Type B pancreatic cell (in vitro differentiated cells): ENCODE data around the gene CASZ1. TPM values are rescaled to one million over a fixed set of nuclear protein-coding genes. Genes with fewer than 3 reads are reported as not detected.

ENCODE experiments used
- DNase-seq: peaks from one replicate; pipeline ENCODE4 v3.0.0; 2021; ENCODE audit warnings: mixed read lengths; ENCODE audit not compliant: unreplicated experiment; ENCODE audit errors: extremely low spot score
- H3K27ac Mint-ChIP-seq: 2 replicates; pipeline ENCODE4 v1.8.0; 2021; ENCODE audit warnings: mild to moderate bottlenecking, mixed read lengths
- H3K27me3 Mint-ChIP-seq: 2 replicates; pipeline ENCODE4 v1.8.0; 2021; ENCODE audit warnings: mixed read lengths
- H3K36me3 Mint-ChIP-seq: 2 replicates; pipeline ENCODE4 v1.8.0; 2021; ENCODE audit warnings: mixed read lengths
- H3K4me1 Mint-ChIP-seq: one replicate; pipeline ENCODE4 v1.8.0; 2021; ENCODE audit warnings: mixed read lengths; ENCODE audit not compliant: unreplicated experiment
- H3K4me3 Mint-ChIP-seq: 2 replicates; pipeline ENCODE4 v1.8.0; 2021; ENCODE audit warnings: mild to moderate bottlenecking, mixed read lengths
- H3K9me3 Mint-ChIP-seq: 2 replicates; pipeline ENCODE4 v1.8.0; 2021; ENCODE audit warnings: mixed read lengths
- total RNA-seq: library from RNA; stranded (reverse); gene quantifications from 2 replicates; pipeline ENCODE4 v1.2.1, GENCODE V29; 2021; ENCODE audit warnings: low replicate concordance
- TF ChIP-seq, protein P1 (sequence below): fragments of 200-600 bp; sonication (generic); conservative IDR thresholded peaks from 2 replicates; pipeline ENCODE4 v1.5.0; 2021; ENCODE audit warnings: antibody characterized with exemption, mild to moderate bottlenecking

CASZ1 gene
- total RNA-seq, 1 donor from 2014 or later, result 15.7 TPM

DNA sequence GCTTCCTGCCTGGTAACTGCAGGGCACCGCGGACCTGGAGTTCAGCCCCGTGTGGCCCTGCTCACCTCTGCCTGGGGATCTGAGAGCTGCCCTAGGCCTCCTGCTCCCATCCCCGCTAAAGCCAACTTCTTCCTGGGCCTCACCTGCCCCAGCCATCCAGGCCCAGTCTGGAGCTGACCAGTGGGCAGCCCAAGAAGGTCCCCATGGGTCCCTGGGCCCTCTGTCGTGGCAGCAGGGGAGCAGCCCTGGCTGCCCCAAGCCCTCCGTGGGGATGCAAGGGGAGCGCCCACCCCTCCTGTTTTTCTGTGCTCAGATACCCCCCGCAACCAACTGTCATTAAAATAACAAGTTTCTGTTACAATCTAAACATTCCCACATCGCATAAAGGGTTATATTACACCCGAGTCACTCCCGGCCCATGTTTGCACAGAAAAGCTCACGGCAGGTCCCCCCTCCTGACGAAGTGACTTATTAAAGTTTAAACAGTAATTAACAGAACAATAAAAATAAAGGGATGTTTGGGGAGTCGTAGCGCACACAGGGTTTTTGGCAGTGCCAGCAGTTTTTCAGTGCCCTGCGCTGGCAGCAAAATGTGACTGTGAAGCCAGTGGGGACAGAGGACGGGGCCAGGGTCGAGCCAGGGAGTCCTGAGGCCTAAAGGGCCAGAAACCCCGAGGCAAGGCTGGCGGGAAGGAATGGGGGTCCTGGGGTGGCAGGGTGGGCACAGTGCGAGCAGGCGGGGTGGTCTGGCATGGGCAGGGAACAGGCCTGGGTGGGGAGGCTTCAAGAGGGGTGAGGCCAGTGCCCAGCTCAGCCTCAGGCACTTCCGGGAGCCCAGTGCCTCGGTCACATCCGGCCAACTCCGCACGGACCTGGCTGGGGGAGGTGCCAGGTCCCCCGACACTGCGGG, 121.5 kb downstream of the CASZ1 start:
- H3K27ac Mint-ChIP-seq, result no peak overlapping the region
- H3K36me3 Mint-ChIP-seq, result no peaks in the 10 kb centered on the region
- H3K4me1 Mint-ChIP-seq, result peaks cover 55% of the 10 kb centered on the region
- H3K4me3 Mint-ChIP-seq, result no peak overlapping the region
- peaks cover 3% of the 10 kb centered on the region for H3K27me3 Mint-ChIP-seq
- DNase-seq, result no peak
- TF ChIP-seq, protein P1, sequence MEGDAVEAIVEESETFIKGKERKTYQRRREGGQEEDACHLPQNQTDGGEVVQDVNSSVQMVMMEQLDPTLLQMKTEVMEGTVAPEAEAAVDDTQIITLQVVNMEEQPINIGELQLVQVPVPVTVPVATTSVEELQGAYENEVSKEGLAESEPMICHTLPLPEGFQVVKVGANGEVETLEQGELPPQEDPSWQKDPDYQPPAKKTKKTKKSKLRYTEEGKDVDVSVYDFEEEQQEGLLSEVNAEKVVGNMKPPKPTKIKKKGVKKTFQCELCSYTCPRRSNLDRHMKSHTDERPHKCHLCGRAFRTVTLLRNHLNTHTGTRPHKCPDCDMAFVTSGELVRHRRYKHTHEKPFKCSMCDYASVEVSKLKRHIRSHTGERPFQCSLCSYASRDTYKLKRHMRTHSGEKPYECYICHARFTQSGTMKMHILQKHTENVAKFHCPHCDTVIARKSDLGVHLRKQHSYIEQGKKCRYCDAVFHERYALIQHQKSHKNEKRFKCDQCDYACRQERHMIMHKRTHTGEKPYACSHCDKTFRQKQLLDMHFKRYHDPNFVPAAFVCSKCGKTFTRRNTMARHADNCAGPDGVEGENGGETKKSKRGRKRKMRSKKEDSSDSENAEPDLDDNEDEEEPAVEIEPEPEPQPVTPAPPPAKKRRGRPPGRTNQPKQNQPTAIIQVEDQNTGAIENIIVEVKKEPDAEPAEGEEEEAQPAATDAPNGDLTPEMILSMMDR, result no peak
- no peaks in the 10 kb centered on the region for H3K9me3 Mint-ChIP-seq

DNA sequence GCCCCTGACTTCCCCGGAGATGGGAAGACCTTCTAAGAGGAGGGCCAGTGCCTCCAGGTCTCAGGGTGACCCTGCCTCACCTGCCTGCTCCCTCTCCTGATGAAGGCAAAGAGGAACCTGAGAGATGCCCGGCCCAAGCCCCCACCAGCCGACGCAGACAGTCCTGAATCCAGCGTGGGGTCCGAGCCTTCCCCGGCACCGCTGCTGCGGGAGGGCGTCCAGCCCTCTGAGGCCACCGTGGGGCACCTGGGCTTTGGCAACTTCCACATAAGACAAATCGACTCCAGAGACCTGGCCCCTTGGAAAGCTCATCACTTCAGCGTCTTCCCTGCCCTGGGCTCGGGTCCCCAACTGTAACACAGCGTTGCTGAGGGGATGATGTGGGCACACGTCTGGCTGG, 122.2 kb downstream of the CASZ1 start:
- peaks cover 48% of the 10 kb centered on the region for H3K4me1 Mint-ChIP-seq
- no peaks in the 10 kb centered on the region for H3K9me3 Mint-ChIP-seq
- TF ChIP-seq, protein P1, result no peak
- H3K27ac Mint-ChIP-seq, result no peak overlapping the region
- DNase-seq, result no peak
- no peak overlapping the region for H3K4me3 Mint-ChIP-seq
- no peaks in the 10 kb centered on the region for H3K36me3 Mint-ChIP-seq
- peaks cover 3% of the 10 kb centered on the region for H3K27me3 Mint-ChIP-seq

DNA sequence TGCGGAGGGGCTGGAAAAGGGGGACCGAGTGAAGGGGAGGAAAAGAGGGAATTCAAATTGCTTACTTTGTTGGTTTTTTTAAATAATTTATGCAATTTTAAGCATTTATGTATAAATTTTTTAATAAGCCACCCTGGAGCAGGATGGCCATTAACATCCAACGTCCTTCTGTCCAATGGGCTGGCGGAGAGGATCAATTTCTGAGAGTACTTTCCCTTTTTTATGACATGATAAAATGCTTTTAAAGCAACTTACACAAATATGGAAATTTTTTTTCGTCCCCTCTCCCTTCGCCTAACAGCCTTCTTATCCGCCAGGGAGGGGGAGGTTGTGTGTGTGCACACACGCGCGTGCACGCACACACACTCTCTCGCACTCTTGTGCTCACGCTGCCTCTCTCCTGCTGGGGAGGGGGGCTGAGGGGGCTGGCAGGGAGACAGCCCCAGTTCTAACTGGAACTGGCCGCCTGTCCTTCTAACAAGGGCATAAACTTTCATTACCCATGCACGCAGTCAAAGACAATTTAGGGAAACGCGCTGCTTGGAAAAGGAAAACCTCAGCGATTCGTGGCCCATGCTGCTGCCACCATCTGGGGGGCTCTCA, 123.2 kb downstream of the CASZ1 start:
- H3K27ac Mint-ChIP-seq, result no peak overlapping the region
- TF ChIP-seq, protein P1, result no peak
- H3K36me3 Mint-ChIP-seq, result no peaks in the 10 kb centered on the region
- H3K27me3 Mint-ChIP-seq, result peaks cover 3% of the 10 kb centered on the region
- no peak for DNase-seq
- peaks cover 46% of the 10 kb centered on the region for H3K4me1 Mint-ChIP-seq
- no peak overlapping the region for H3K4me3 Mint-ChIP-seq
- no peaks in the 10 kb centered on the region for H3K9me3 Mint-ChIP-seq

DNA sequence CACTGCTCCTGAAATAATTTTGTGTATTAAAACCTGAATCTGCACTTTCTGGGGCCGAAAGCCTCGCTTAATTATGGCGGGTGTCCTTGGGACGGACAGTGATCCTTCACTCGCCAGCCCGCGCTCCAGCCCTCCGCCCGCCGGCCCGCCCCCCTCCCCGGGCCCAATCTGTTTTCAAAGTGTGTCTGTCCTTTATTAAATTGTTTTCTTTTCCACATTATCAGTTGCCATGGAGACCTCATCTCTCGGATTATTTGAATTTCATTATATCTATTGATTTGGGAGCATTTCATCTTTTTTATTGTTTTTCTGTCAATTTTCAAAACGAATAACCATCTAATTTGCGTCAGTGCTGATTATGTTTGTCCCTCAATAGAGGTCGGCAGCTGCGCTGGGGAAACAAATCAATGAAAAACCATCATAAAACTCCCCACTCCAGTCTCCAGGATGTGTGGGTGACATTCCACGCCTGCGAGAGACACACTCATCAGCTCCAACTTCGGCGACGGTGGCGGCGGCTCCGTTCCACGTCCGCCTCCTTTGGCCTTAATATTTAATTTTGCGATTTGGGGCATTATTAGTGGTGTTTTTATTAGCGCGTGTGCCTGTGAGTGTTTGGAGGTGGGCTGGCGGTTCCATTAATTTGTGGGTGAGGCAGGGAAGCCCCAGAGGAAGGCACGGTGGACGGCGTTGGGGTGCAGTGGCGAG, 123.9 kb downstream of the CASZ1 start:
- Mint-ChIP-seq H3K36me3 (no peaks in the 10 kb centered on the region), H3K27ac (peak overlapping the region; percentile 53), H3K9me3 (no peaks in the 10 kb centered on the region), H3K4me1 (peaks cover 45% of the 10 kb centered on the region), H3K27me3 (peaks cover 3% of the 10 kb centered on the region), H3K4me3 (peak overlapping the region; percentile 65)
- TF ChIP-seq, protein P1, result no peak
- DNase-seq, result no peak

DNA sequence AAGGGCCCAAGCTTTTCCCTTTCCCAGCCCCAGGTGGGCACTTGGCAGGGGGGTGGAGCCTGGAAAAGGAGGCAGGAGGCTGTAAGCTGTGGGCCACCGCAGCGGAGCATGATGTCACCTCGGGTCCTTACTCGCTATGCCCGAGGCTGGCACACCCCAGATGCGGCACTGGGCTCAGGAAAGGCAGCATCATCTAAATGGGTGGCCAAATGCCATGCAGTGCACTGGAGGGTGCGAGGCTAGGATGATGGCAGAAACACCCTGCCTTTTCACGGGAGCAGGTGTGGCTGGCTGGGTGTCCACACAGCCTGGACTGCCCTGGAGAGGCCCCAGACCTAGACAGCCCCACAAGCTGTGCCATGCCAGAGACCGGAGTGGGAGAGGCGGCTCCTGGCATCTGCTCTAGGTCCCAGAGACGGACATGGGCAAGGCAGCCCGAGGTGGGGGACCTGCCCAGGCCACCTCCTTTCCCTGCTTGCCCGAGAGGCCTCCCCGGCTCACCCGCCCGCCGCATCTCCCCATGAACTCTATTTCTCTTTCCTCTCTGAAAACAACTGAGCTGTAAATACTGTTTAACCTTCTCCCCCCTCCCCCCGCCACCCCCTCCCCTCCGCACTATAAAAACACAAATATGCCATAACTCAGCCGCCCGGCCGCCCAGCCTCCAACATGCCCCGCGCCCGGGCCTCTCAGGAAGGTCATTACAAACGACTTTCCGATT, 124.7 kb downstream of the CASZ1 start:
- DNase-seq, result no peak
- H3K4me3 Mint-ChIP-seq, result peak overlapping the region; percentile 65

More for the DNA sequence above, 124.7 kb downstream of the CASZ1 start:
- peaks cover 43% of the 10 kb centered on the region for H3K4me1 Mint-ChIP-seq
- no peaks in the 10 kb centered on the region for H3K9me3 Mint-ChIP-seq
- TF ChIP-seq, protein P1, result no peak
- no peak overlapping the region for H3K27ac Mint-ChIP-seq
- H3K36me3 Mint-ChIP-seq, result no peaks in the 10 kb centered on the region
- peaks cover 3% of the 10 kb centered on the region for H3K27me3 Mint-ChIP-seq
